ENCODE results near the gene BMERB1. TPM values are rescaled to one million over a fixed set of nuclear protein-coding genes. Genes with fewer than 3 reads are reported as not detected.
"Not testable (repeated sequence)": the region's sequence is repeated elsewhere in the genome, so short reads cannot be mapped to it uniquely, and the experiment has no call there.

The BMERB1 gene
- polyA plus RNA-seq, 3 donors, result 39.2 to 46.3 (median 42.6) TPM

GRCh38 chr16:15547768-15548096 is 113.3 kb downstream of the BMERB1 start:
- no peak for DNase-seq

- DNase-seq, result no peak
These were observed 114.1 kb downstream of the BMERB1 start for GRCh38 chr16:15548482-15548891.

- no peak for DNase-seq
These were observed 118.1 kb downstream of the BMERB1 start for GRCh38 chr16:15552507-15552906.

- no peak for DNase-seq
These were observed 119.1 kb downstream of the BMERB1 start for GRCh38 chr16:15553313-15554088.

GRCh38 chr16:15556130-15556529 is 121.7 kb downstream of the BMERB1 start:
- no peak for DNase-seq

- no peak for DNase-seq
These were observed 122.9 kb downstream of the BMERB1 start for GRCh38 chr16:15557258-15557657.

GRCh38 chr16:15559176-15559575 is 124.8 kb downstream of the BMERB1 start:
- DNase-seq, result no peak

- no peak for DNase-seq
These were observed 130.4 kb downstream of the BMERB1 start for GRCh38 chr16:15564604-15565339.

- no peak for DNase-seq
These were observed 131.7 kb downstream of the BMERB1 start for GRCh38 chr16:15566095-15566494.

GRCh38 chr16:15567823-15568222 is 133.4 kb downstream of the BMERB1 start:
- no peak for DNase-seq

- DNase-seq, result not testable (repeated sequence)
These were observed 136.3 kb downstream of the BMERB1 start for GRCh38 chr16:15570666-15571065.

GRCh38 chr16:15571557-15571956 is 137.2 kb downstream of the BMERB1 start:
- no peak for DNase-seq

- DNase-seq, result no peak
These were observed 138.1 kb downstream of the BMERB1 start for GRCh38 chr16:15572329-15573001.

GRCh38 chr16:15573274-15573895 is 139.0 kb downstream of the BMERB1 start:
- DNase-seq, result no peak

GRCh38 chr16:15573896-15574613 is 139.7 kb downstream of the BMERB1 start:
- DNase-seq, result not testable (repeated sequence)

- no peak for DNase-seq
These were observed 140.2 kb downstream of the BMERB1 start for GRCh38 chr16:15574614-15574948.

GRCh38 chr16:15575293-15576049 is 141.1 kb downstream of the BMERB1 start:
- no peak for DNase-seq

GRCh38 chr16:15576960-15577958 is 142.9 kb downstream of the BMERB1 start:
- no peak for DNase-seq

GRCh38 chr16:15578824-15579223 is 144.4 kb downstream of the BMERB1 start:
- DNase-seq, result no peak

All from renal pelvis (tissue), 4 donors.